CD14-positive monocyte (primary cell): Measurements from ENCODE around the gene KRTAP5-8. TPM values are rescaled to one million over a fixed set of nuclear protein-coding genes. Genes with fewer than 3 reads are reported as not detected.

Experiments
- DNase-seq, 3 donors: peaks; one replicate each; pipeline ENCODE4 v3.0.0-alpha.2; 2011 to 2022
- H2AFZ ChIP-seq: 2 replicates; pipeline ENCODE4 v1.6.0; 2012; ENCODE audit warnings: mild to moderate bottlenecking, low read depth, low read length, inconsistent platforms; ENCODE audit not compliant: insufficient read depth, poor library complexity, severe bottlenecking
- H3K27ac ChIP-seq, 2 donors: 1 replicate in 1 of 2; 2 replicates in 1 of 2; pipeline ENCODE4 v1.5.1; 2012 to 2013; ENCODE audit warnings: low read length in 2 of 2, control low read depth in 1 of 2, inconsistent platforms in 1 of 2, low read depth in 1 of 2, mild to moderate bottlenecking in 1 of 2
- H3K27me3 ChIP-seq, 2 donors: one replicate each; pipeline versions ENCODE4 v1.6.0 to v1.6.1; 2011 to 2013; ENCODE audit warnings: low read length in 2 of 2; ENCODE audit not compliant: control insufficient read depth in 2 of 2, insufficient read depth in 2 of 2
- H3K36me3 ChIP-seq, 2 donors: replicated peaks in 1 of 2; 1 replicate in 1 of 2; 2 replicates in 1 of 2; pipeline versions ENCODE4 v1.5.1 to v1.6.1; 2012 to 2013; ENCODE audit warnings: low read length in 2 of 2, control low read depth in 1 of 2, inconsistent platforms in 1 of 2, mild to moderate bottlenecking in 1 of 2; ENCODE audit not compliant: insufficient read depth in 2 of 2, control insufficient read depth in 1 of 2
- H3K4me1 ChIP-seq, 2 donors: 1 replicate in 1 of 2; 2 replicates in 1 of 2; pipeline versions ENCODE4 v1.5.1 to v1.6.1; 2012 to 2013; ENCODE audit warnings: low read length in 2 of 2, control low read depth in 1 of 2, inconsistent platforms in 1 of 2, mild to moderate bottlenecking in 1 of 2, moderate library complexity in 1 of 2; ENCODE audit not compliant: insufficient read depth in 2 of 2, control insufficient read depth in 1 of 2
- H3K4me2 ChIP-seq: replicated peaks from 2 replicates; pipeline ENCODE3; 2012; ENCODE audit warnings: low read length, moderate library complexity, mild to moderate bottlenecking; ENCODE audit not compliant: poor library complexity, severe bottlenecking; ENCODE audit errors: extremely low read depth
- H3K4me3 ChIP-seq, 3 experiments: fragments of 200-600 bp in 1 of 3; sonication (generic) in 1 of 3; replicated peaks in 1 of 3; 1 replicate in 2 of 3; 2 replicates in 1 of 3; pipeline ENCODE4 v1.5.1; 2011 to 2013; ENCODE audit warnings: low read length in 3 of 3, mild to moderate bottlenecking in 3 of 3, control low read depth in 2 of 3, low read depth in 2 of 3, inconsistent platforms in 1 of 3, moderate library complexity in 1 of 3
- H3K79me2 ChIP-seq: 2 replicates; pipeline ENCODE4 v1.6.0; 2012; ENCODE audit warnings: mild to moderate bottlenecking, control low read depth, inconsistent platforms, low read length, moderate library complexity; ENCODE audit not compliant: insufficient read depth
- H3K9ac ChIP-seq: 2 replicates; pipeline ENCODE4 v1.6.0; 2017; ENCODE audit warnings: low read length, mild to moderate bottlenecking; ENCODE audit not compliant: insufficient read depth, poor library complexity, severe bottlenecking
- H3K9me3 ChIP-seq, 2 donors: replicated peaks in 1 of 2; 1 replicate in 1 of 2; 2 replicates in 1 of 2; pipeline versions ENCODE4 v1.5.1 to v1.6.1; 2012 to 2013; ENCODE audit warnings: low read length in 2 of 2, control low read depth in 1 of 2; ENCODE audit not compliant: control insufficient read depth in 1 of 2, insufficient read depth in 1 of 2
- H4K20me1 ChIP-seq: 2 replicates; pipeline ENCODE4 v1.6.0; 2012; ENCODE audit warnings: mild to moderate bottlenecking, low read length, control low read depth, moderate library complexity; ENCODE audit not compliant: insufficient read depth
- H3K27ac Mint-ChIP-seq, 7 donors: one replicate each; pipeline ENCODE4 v1.8.0; 2020; ENCODE audit warnings: mild to moderate bottlenecking in 7 of 7, mixed read lengths in 7 of 7, moderate library complexity in 6 of 7, inconsistent platforms in 2 of 7
- H3K27me3 Mint-ChIP-seq, 3 donors: one replicate each; pipeline ENCODE4 v1.8.0; 2021 to 2022; ENCODE audit warnings: low read depth in 3 of 3, mild to moderate bottlenecking in 3 of 3, mixed read lengths in 3 of 3, moderate library complexity in 3 of 3, inconsistent platforms in 1 of 3
- H3K36me3 Mint-ChIP-seq, 2 donors: one replicate each; pipeline ENCODE4 v1.8.0; 2020; ENCODE audit warnings: mixed read lengths in 2 of 2, inconsistent platforms in 1 of 2, mild to moderate bottlenecking in 1 of 2
- H3K4me1 Mint-ChIP-seq: one replicate; pipeline ENCODE4 v1.8.0; 2020; ENCODE audit warnings: mild to moderate bottlenecking, mixed read lengths
- H3K4me3 Mint-ChIP-seq, 2 donors: one replicate each; pipeline ENCODE4 v1.8.0; 2020; ENCODE audit warnings: mild to moderate bottlenecking in 2 of 2, mixed read lengths in 2 of 2, moderate library complexity in 1 of 2
- H3K9me3 Mint-ChIP-seq, 7 donors: one replicate each; pipeline ENCODE4 v1.8.0; 2020 to 2022; ENCODE audit warnings: mixed read lengths in 7 of 7, mild to moderate bottlenecking in 6 of 7, moderate library complexity in 6 of 7, inconsistent platforms in 2 of 7
- WGBS: methylation state at CpG from one replicate; pipeline ENCODE4 v1.1.5; 2013; ENCODE audit warnings: missing lambda C conversion rate; ENCODE audit not compliant: insufficient coverage; 5-methylcytosine and 5-hydroxymethylcytosine counted together
- intact Hi-C, 2 donors: fragments of 100-400 bp; cut with micrococcal nuclease; formaldehyde crosslinking; loops; one replicate each; pipeline versions ENCODE4 v1.15.0 to v1.15.1; 2023
- polyA plus RNA-seq, 3 donors: library from polyadenylated mRNA; depleted of rRNA in 1 of 3; unstranded in 2 of 3; stranded (reverse) in 1 of 3; fragments of 300-500 nt in 2 of 3; fragments of >200 nt in 1 of 3; fragmentation: Illumina TruSeq in 2 of 3; gene quantifications; 1 replicate in 2 of 3; 2 replicates in 1 of 3; pipeline ENCODE4 v1.2.3, GENCODE V29; 2012 to 2021
- TF ChIP-seq, protein P1 (sequence below): fragments of 200-600 bp; IDR thresholded peaks from one replicate; pipeline ENCODE4 v1.8.0; 2022; ENCODE audit warnings: antibody characterized with exemption, mild to moderate bottlenecking

KRTAP5-8 gene
- polyA plus RNA-seq, 3 donors: 0.08 TPM; not detected in 2

DNA sequence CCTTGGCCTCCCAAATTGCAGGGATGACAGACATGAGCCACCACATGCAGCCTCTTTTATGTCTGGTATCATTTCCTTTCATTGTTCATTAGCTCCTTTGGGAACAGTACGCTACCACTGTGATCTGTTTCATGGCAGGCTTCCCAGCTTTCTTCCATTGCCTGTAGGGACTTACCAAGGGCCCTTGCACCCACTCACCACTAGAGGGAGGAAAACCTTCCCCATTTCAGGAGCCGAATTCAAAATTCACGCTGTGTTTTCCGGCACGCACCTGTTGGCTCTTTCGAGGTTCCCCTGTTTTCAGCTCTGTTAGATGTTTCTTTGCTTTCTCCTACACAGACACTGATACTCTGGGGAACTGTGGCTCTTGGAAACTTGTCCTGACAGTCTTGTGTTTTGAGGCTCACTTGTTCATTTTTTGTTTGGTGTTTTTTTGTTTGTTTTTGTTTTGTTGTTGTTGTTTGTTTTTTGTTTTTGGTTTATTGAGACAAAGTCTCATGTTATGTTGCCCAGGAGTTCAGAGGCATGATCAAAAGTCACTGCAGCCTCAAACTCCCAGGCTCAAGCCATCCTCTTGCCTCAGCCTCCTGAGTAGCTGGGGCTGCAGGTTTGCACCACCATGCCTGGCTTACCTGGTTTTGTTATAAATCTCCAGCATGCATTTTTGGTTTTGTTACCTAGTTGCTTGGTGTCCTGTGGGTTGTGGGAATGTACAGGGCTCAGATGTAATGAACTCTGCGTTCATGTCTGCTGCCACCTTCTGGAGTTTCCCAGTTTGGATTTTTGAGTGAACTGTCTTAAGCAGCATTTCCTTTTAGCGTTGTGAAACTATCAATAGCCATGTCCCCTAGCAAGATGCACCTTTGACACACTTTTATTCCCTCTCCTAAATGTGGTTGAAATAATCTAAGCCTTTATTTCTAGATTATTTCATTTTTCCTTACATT lies 42.5 kb downstream of the KRTAP5-8 start:
- H3K27ac Mint-ChIP-seq: no peak overlapping the region
- no peaks in the 10 kb centered on the region for H3K27me3 ChIP-seq
- peaks cover 8% of the 10 kb centered on the region for H3K4me1 Mint-ChIP-seq
- TF ChIP-seq, protein P1, sequence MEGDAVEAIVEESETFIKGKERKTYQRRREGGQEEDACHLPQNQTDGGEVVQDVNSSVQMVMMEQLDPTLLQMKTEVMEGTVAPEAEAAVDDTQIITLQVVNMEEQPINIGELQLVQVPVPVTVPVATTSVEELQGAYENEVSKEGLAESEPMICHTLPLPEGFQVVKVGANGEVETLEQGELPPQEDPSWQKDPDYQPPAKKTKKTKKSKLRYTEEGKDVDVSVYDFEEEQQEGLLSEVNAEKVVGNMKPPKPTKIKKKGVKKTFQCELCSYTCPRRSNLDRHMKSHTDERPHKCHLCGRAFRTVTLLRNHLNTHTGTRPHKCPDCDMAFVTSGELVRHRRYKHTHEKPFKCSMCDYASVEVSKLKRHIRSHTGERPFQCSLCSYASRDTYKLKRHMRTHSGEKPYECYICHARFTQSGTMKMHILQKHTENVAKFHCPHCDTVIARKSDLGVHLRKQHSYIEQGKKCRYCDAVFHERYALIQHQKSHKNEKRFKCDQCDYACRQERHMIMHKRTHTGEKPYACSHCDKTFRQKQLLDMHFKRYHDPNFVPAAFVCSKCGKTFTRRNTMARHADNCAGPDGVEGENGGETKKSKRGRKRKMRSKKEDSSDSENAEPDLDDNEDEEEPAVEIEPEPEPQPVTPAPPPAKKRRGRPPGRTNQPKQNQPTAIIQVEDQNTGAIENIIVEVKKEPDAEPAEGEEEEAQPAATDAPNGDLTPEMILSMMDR: peak; percentile 86
- peak overlapping the region in 1 of 2 donors; percentile 39 for H3K4me3 Mint-ChIP-seq
- no peak overlapping the region for H3K4me2 ChIP-seq
- no peaks in the 10 kb centered on the region for H3K79me2 ChIP-seq
- H3K4me1 ChIP-seq: no peaks in the 10 kb centered on the region
- H3K36me3 ChIP-seq: no peaks in the 10 kb centered on the region
- peak in 2 of 3 donors; percentile 17 for DNase-seq
- H3K9ac ChIP-seq: no peak overlapping the region
- H4K20me1 ChIP-seq: no peaks in the 10 kb centered on the region
- no peaks in the 10 kb centered on the region for H3K36me3 Mint-ChIP-seq
- no peaks in the 10 kb centered on the region for H3K9me3 Mint-ChIP-seq
- intact Hi-C loops: no loop called here
- 4% methylated on average over 5 of the region's 8 CpGs for WGBS
- no peak overlapping the region for H3K4me3 ChIP-seq
- peaks cover 5 to 17% (median 5%) of the 10 kb centered on the region in 3 donors for H3K27me3 Mint-ChIP-seq
- H2AFZ ChIP-seq: peak overlapping the region; percentile 63
- H3K9me3 ChIP-seq: no peaks in the 10 kb centered on the region
- no peak overlapping the region for H3K27ac ChIP-seq

DNA sequence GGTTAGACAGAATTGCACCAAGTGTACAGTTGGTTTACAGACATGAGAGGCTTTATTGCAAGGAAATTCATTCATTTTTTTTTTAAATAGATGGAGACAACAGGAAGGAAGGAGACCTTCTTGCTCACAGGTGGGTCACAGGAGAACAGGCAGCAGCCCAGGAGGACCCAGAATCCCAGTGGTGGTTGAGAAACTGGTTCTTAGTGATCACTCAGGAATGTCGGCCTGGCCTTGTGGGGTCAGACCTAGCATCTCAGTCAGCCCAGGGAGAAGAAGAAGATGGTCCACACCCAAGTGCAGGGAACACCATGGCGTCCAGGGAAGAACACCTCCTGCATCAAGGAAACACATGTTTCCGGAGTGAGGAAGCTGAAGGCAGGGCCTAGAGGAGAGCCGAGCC lies 44.0 kb downstream of the KRTAP5-8 start:
- no peak for DNase-seq

More for the DNA sequence above, 44.0 kb downstream of the KRTAP5-8 start:
- Mint-ChIP-seq H3K4me3 (no peak overlapping the region), H3K4me1 (peaks cover 8% of the 10 kb centered on the region), H3K27me3 (peaks cover 5 to 17% (median 9%) of the 10 kb centered on the region in 3 donors), H3K9me3 (no peaks in the 10 kb centered on the region), H3K36me3 (no peaks in the 10 kb centered on the region), H3K27ac (peak overlapping the region in 1 of 7 donors; percentile 61)
- Histone ChIP-seq H3K4me3 (no peak overlapping the region), H4K20me1 (no peaks in the 10 kb centered on the region), H3K27ac (no peak overlapping the region), H3K9ac (no peak overlapping the region), H2AFZ (no peak overlapping the region), H3K4me1 (no peaks in the 10 kb centered on the region), H3K79me2 (no peaks in the 10 kb centered on the region), H3K36me3 (no peaks in the 10 kb centered on the region), H3K27me3 (no peaks in the 10 kb centered on the region), H3K9me3 (no peaks in the 10 kb centered on the region), H3K4me2 (no peak overlapping the region)
- 75% methylated on average over 4 of the region's 4 CpGs for WGBS
- intact Hi-C loops: no loop called here
- TF ChIP-seq, protein P1: no peak
